K562 (cell line): ENCODE measurements around the gene TOGARAM2. TPM values are rescaled to one million over a fixed set of nuclear protein-coding genes. Genes with fewer than 3 reads are reported as not detected.

Experiments used
- ATAC-seq: fragments of 200-7000 bp; cut with Tn5 transposase; 3 replicates; pipeline ENCODE4 v1.9.1; 2020; ENCODE audit warnings: moderate library complexity
- BruUV-seq: library from RNA; stranded (reverse); fragments of 400-500 nt; replicated peaks from 2 replicates; lab custom pipeline; 2021; lab: Mats Ljungman, UMichigan
- CTCF ChIA-PET: fragments of 300-600 bp; formaldehyde crosslinking; extraction: SDS; loops from one replicate; lab custom pipeline; 2021; ENCODE audit warnings: low intra/inter-chr PET ratio; lab: Yijun Ruan, JAX
- POLR2A ChIA-PET: fragments of 300-600, 350-650 bp; sonication (Branson Sonifier 250); formaldehyde crosslinking; extraction: SDS; loops from one replicate; lab custom pipeline; 2021; ENCODE audit warnings: antibody characterized with exemption, inconsistent platforms; lab: Yijun Ruan, JAX
- DNase-seq, 4 experiments: peaks; one replicate each; pipeline versions ENCODE4 v3.0.0 to v3.0.0-alpha.2; 2011 to 2018; ENCODE audit warnings: low spot score in 3 of 4, mixed read lengths in 3 of 4; ENCODE audit errors: extremely low read depth in 1 of 4
- FAIRE-seq: peaks from 2 replicates; lab custom pipeline; 2011; peaks lifted over from hg19 to GRCh38; lab: Jason Lieb, UNC
- H2AFZ ChIP-seq: 2 replicates; pipeline ENCODE4 v1.6.0; 2011; ENCODE audit warnings: low read depth, low read length, control low read depth, inconsistent platforms
- H3K27ac ChIP-seq: fragments of 200-600 bp; 3 replicates; pipeline ENCODE4 v1.8.0; 2011; ENCODE audit warnings: low read depth, mild to moderate bottlenecking, control low read depth, inconsistent platforms, low read length, moderate library complexity, mixed read lengths; ENCODE audit errors: extremely low read depth
- H3K27me3 ChIP-seq, 2 experiments: fragments of 300-600 bp in 1 of 2; 2 replicates in 1 of 2; 3 replicates in 1 of 2; pipeline versions ENCODE4 v1.6.0 to v1.8.0; 2011; ENCODE audit warnings: inconsistent platforms in 2 of 2, low read length in 2 of 2, mild to moderate bottlenecking in 1 of 2, mixed read lengths in 1 of 2, moderate library complexity in 1 of 2; ENCODE audit not compliant: control insufficient read depth in 2 of 2, insufficient read depth in 2 of 2
- H3K36me3 ChIP-seq: fragments of 300-600 bp; 3 replicates; pipeline ENCODE4 v1.8.0; 2011; ENCODE audit warnings: mild to moderate bottlenecking, low read length, inconsistent platforms; ENCODE audit not compliant: control insufficient read depth, insufficient read depth
- H3K4me1 ChIP-seq, 2 experiments: fragments of 200-600 bp in 1 of 2; replicated peaks in 1 of 2; 2 replicates in 1 of 2; 3 replicates in 1 of 2; pipeline versions ENCODE4 v1.5.1 to v1.8.0; 2011; ENCODE audit warnings: inconsistent platforms in 2 of 2, low read length in 2 of 2, mild to moderate bottlenecking in 1 of 2, mixed read lengths in 1 of 2, moderate library complexity in 1 of 2; ENCODE audit not compliant: control insufficient read depth in 2 of 2, insufficient read depth in 2 of 2
- H3K4me2 ChIP-seq: 2 replicates; pipeline ENCODE4 v1.6.1; 2011; ENCODE audit warnings: low read length, control low read depth, inconsistent platforms, mixed read lengths; ENCODE audit not compliant: insufficient read depth
- H3K4me3 ChIP-seq: fragments of 200-600 bp; sonication (generic), shearing (Covaris generic); 2 replicates; pipeline ENCODE4 v1.5.1; 2016; ENCODE audit warnings: control low read depth, inconsistent platforms
- H3K79me2 ChIP-seq: fragments of 200-600 bp; 3 replicates; pipeline ENCODE4 v1.8.0; 2011; ENCODE audit warnings: low read length, inconsistent platforms; ENCODE audit not compliant: control insufficient read depth, insufficient read depth
- H3K9ac ChIP-seq, 2 experiments: 2 replicates each; pipeline versions ENCODE4 v1.6.0 to v1.6.1; 2011; ENCODE audit warnings: low read depth in 2 of 2, low read length in 2 of 2, control low read depth in 1 of 2, inconsistent platforms in 1 of 2, mild to moderate bottlenecking in 1 of 2, mixed read lengths in 1 of 2; ENCODE audit not compliant: insufficient read depth in 1 of 2
- H3K9me1 ChIP-seq: one replicate; pipeline ENCODE4 v1.6.0; 2011; ENCODE audit warnings: inconsistent platforms, mild to moderate bottlenecking, low read length, moderate library complexity; ENCODE audit not compliant: control insufficient read depth, insufficient read depth
- H3K9me3 ChIP-seq: replicated peaks from 2 replicates; pipeline ENCODE4 v1.5.1; 2011; ENCODE audit warnings: low read depth, low read length, inconsistent platforms; ENCODE audit not compliant: control insufficient read depth, insufficient read depth
- H4K20me1 ChIP-seq: replicated peaks from 2 replicates; pipeline ENCODE4 v1.6.1; 2011; ENCODE audit warnings: low read length, inconsistent platforms, mixed read lengths; ENCODE audit not compliant: control insufficient read depth, insufficient read depth
- BCLAF1 ChIP-seq, 2 experiments: fragments of 450-650 bp in 1 of 2; IDR thresholded peaks; 2 replicates each; pipeline ENCODE4 v1.6.1; 2011 to 2017; ENCODE audit warnings: low read depth in 2 of 2, antibody characterized with exemption in 1 of 2, borderline replicate concordance in 1 of 2, low read length in 1 of 2, mild to moderate bottlenecking in 1 of 2, mixed read lengths in 1 of 2; ENCODE audit not compliant: control insufficient read depth in 1 of 2
- PML ChIP-seq: IDR thresholded peaks from 2 replicates; pipeline ENCODE4 v1.6.1; 2012; ENCODE audit warnings: low read length, inconsistent platforms
- POLR2A ChIP-seq: fragments of 450-650 bp; conservative IDR thresholded peaks from 2 replicates; pipeline ENCODE4 v1.6.1; 2016
- POLR2AphosphoS5 ChIP-seq: IDR thresholded peaks from 2 replicates; pipeline ENCODE4 v1.6.1; 2011; ENCODE audit warnings: mild to moderate bottlenecking, low read depth, low read length, moderate library complexity; ENCODE audit not compliant: control insufficient read depth, insufficient read depth
- SAP30 ChIP-seq: fragments of 200-600 bp; sonication (generic); IDR thresholded peaks from 2 replicates; pipeline ENCODE4 v1.6.1; 2012; ENCODE audit warnings: borderline replicate concordance, low read depth, mild to moderate bottlenecking, moderate library complexity, low read length, control low read depth, inconsistent platforms; ENCODE audit not compliant: insufficient read depth, poor library complexity, severe bottlenecking
- WGBS: fragments of 100-300 bp; shearing (Covaris generic); methylation state at CpG from one replicate; pipeline ENCODE4 v1.1.6; 2016; ENCODE audit warnings: low coverage, mixed read lengths; ENCODE audit not compliant: insufficient coverage; ENCODE audit errors: missing lambda C conversion rate; 5-methylcytosine and 5-hydroxymethylcytosine counted together
- in situ Hi-C: fragments of 300-500 bp; cut with MboI; formaldehyde crosslinking; loops from 4 replicates; pipeline ENCODE4 v1.15.0; 2018; ENCODE audit warnings: inconsistent platforms, mixed read lengths
- intact Hi-C: fragments of 100-400 bp; cut with micrococcal nuclease; formaldehyde crosslinking; loops from 2 replicates; pipeline ENCODE4 v1.14.2; 2022
- polyA plus RNA-seq, 8 experiments: library from polyadenylated mRNA; depleted of rRNA in 4 of 8; stranded (reverse) in 5 of 8; unstranded in 3 of 8; fragments of >200 nt; fragmentation: Nextera tagmentation in 2 of 8; fragmentation: Illumina TruSeq in 1 of 8; extraction: Ambion mirVana in 2 of 8; extraction: Trizol in 1 of 8; gene quantifications; 2 replicates each; pipeline versions ENCODE4 v1.2.1 to v1.2.3, GENCODE V29; 2011 to 2014; ENCODE audit warnings: inconsistent platforms in 1 of 8, missing spikeins in 1 of 8
- total RNA-seq, 7 experiments: library from RNA; depleted of rRNA in 6 of 7; stranded (reverse); fragments of >200 nt in 6 of 7; fragmentation: Illumina TruSeq in 2 of 7; extraction: Trizol in 2 of 7; gene quantifications; 2 replicates each; pipeline versions ENCODE4 v1.2.1 to v1.2.3, GENCODE V29; 2011 to 2021; ENCODE audit warnings: low replicate concordance in 1 of 7

TOGARAM2 gene
- total and polyA plus RNA-seq, 9 of the 15 experiments (the other 6 are each of a cell fraction or from before 2014, with no cell fraction given) = not detected

- BruUV-seq = no TSS peak
- in situ Hi-C loops = no loop called here
- FAIRE-seq = no peak
- Histone ChIP-seq H3K9me1 (no peaks in the 10 kb centered on the region), H3K27ac (no peak overlapping the region), H3K9me3 (peaks cover 3% of the 10 kb centered on the region), H3K27me3 (no peaks in the 10 kb centered on the region), H4K20me1 (no peaks in the 10 kb centered on the region), H3K4me2 (no peak overlapping the region), H2AFZ (no peak overlapping the region), H3K9ac (no peak overlapping the region), H3K36me3 (peaks cover 59% of the 10 kb centered on the region), H3K4me1 (peaks cover 5 to 6% of the 10 kb centered on the region in 2 experiments; a peak in 3 of 5 replicates), H3K4me3 (no peak overlapping the region), H3K79me2 (0 out of 3 replicates have a peak, but pooled peaks cover 3% of the 10 kb centered on the region)
- no peak for DNase-seq
- TF ChIP-seq PML = peak; percentile 36; the same call in 1 of the 2 replicates
- 0 out of 4 replicates have a peak, but pooled peaks of 1 of the 2 experiments have one; percentile 22 for TF ChIP-seq BCLAF1 (IDR thresholded peaks at IDR 0.05; ENCODE audit: borderline replicate concordance in 1 of 2, control insufficient read depth in 1 of 2, low read depth in 2 of 2, low read length in 1 of 2)
- TF ChIP-seq SAP30 = no peak
- TF ChIP-seq POLR2AphosphoS5 = peak; percentile 27; the same call in 1 of the 2 replicates
- 0 out of 2 replicates have a peak, but pooled peaks have one; percentile 49 for TF ChIP-seq POLR2A
- 100% methylated on average over 2 of the region's 2 CpGs for WGBS
- CTCF ChIA-PET = no interaction called here
- POLR2A ChIA-PET = no interaction called here
- intact Hi-C loops = no loop called here
- ATAC-seq = no peak
Observed at GRCh38 chr2:28948160-28948559, 32.9 kb upstream of the TOGARAM2 start.
